RWPE2 (cell line): ENCODE data around the gene SERPINC1.
"Not testable (repeated sequence)": the region's sequence is repeated elsewhere in the genome, so short reads cannot be mapped to it uniquely, and the experiment has no call there.

Experiments used
- ATAC-seq: fragments of 200-7000 bp; cut with Tn5 transposase; 3 replicates; pipeline ENCODE4 v1.9.1; 2021; ENCODE audit warnings: low read depth
- DNase-seq: peaks from one replicate; pipeline ENCODE4 v3.0.0-alpha.2; 2020; ENCODE audit warnings: low spot score
- H3K27ac ChIP-seq: fragments of 450-650 bp; 2 replicates; pipeline ENCODE4 v1.5.1; 2017; ENCODE audit warnings: mild to moderate bottlenecking; ENCODE audit not compliant: poor library complexity, severe bottlenecking
- H3K27me3 ChIP-seq: fragments of 250-450 bp; sonication (Bioruptor Pico); 2 replicates; pipeline ENCODE4 v1.5.1; 2021; ENCODE audit warnings: mild to moderate bottlenecking, moderate library complexity; ENCODE audit not compliant: insufficient read depth, poor library complexity, severe bottlenecking
- H3K36me3 ChIP-seq: fragments of 250-450 bp; sonication (Bioruptor Pico); 2 replicates; pipeline ENCODE4 v1.5.1; 2020; ENCODE audit warnings: low read depth, mild to moderate bottlenecking, moderate library complexity
- H3K4me1 ChIP-seq: fragments of 250-450 bp; sonication (Bioruptor Pico); 2 replicates; pipeline ENCODE4 v1.5.1; 2021; ENCODE audit warnings: mild to moderate bottlenecking, moderate library complexity; ENCODE audit not compliant: insufficient read depth, poor library complexity, severe bottlenecking
- H3K4me3 ChIP-seq: fragments of 250-450 bp; sonication (Bioruptor Pico); 2 replicates; pipeline ENCODE4 v1.5.1; 2021; ENCODE audit warnings: mild to moderate bottlenecking, moderate library complexity; ENCODE audit not compliant: severe bottlenecking
- H3K9me3 ChIP-seq: fragments of 250-450 bp; sonication (Bioruptor Pico); 2 replicates; pipeline ENCODE4 v1.5.1; 2021; ENCODE audit warnings: mild to moderate bottlenecking, moderate library complexity; ENCODE audit not compliant: severe bottlenecking
- CTCF ChIP-seq: fragments of 450-650 bp; IDR thresholded peaks from one replicate; pipeline ENCODE4 v1.5.1; 2017; ENCODE audit warnings: mild to moderate bottlenecking, moderate library complexity; ENCODE audit not compliant: poor library complexity, severe bottlenecking

Gene SERPINC1

GRCh38 chr1:173865468-173866164, 51.5 kb downstream of the SERPINC1 start:
- DNase-seq: no peak
- no peak for TF ChIP-seq CTCF
- H3K4me3 ChIP-seq: peak overlapping the region; percentile 92
- peak overlapping the region; percentile 91 for H3K27ac ChIP-seq
- no peaks in the 10 kb centered on the region for H3K27me3 ChIP-seq
- H3K4me1 ChIP-seq: peaks cover 18% of the 10 kb centered on the region
- no peaks in the 10 kb centered on the region for H3K9me3 ChIP-seq
- peaks cover 57% of the 10 kb centered on the region for H3K36me3 ChIP-seq
- ATAC-seq: no peak

- DNase-seq (no peak), ATAC-seq (no peak)
- Histone ChIP-seq H3K36me3 (peaks cover 61% of the 10 kb centered on the region), H3K4me1 (peaks cover 14% of the 10 kb centered on the region), H3K27me3 (no peaks in the 10 kb centered on the region), H3K9me3 (no peaks in the 10 kb centered on the region), H3K27ac (peak overlapping the region; percentile 91), H3K4me3 (no peak overlapping the region)
- TF ChIP-seq CTCF: no peak
Observed at GRCh38 chr1:173864179-173864867, 52.8 kb downstream of the SERPINC1 start.

GRCh38 chr1:173863224-173864161, 53.6 kb downstream of the SERPINC1 start:
- H3K4me1 ChIP-seq: peaks cover 12% of the 10 kb centered on the region
- no peak overlapping the region for H3K4me3 ChIP-seq
- no peak for ATAC-seq
- H3K27me3 ChIP-seq: no peaks in the 10 kb centered on the region
- peak overlapping the region; percentile 91 for H3K27ac ChIP-seq
- peaks cover 70% of the 10 kb centered on the region for H3K36me3 ChIP-seq
- H3K9me3 ChIP-seq: no peaks in the 10 kb centered on the region
- no peak for DNase-seq
- no peak for TF ChIP-seq CTCF

GRCh38 chr1:173862769-173863223, 54.3 kb downstream of the SERPINC1 start:
- ATAC-seq (peak; percentile 28), DNase-seq (no peak)
- Histone ChIP-seq H3K27ac (peak overlapping the region; percentile 91), H3K4me3 (no peak overlapping the region), H3K9me3 (no peaks in the 10 kb centered on the region), H3K4me1 (peaks cover 12% of the 10 kb centered on the region), H3K27me3 (no peaks in the 10 kb centered on the region), H3K36me3 (peaks cover 77% of the 10 kb centered on the region)
- TF ChIP-seq CTCF: no peak

GRCh38 chr1:173862146-173862768, 54.9 kb downstream of the SERPINC1 start:
- DNase-seq, H3K4me3 ChIP-seq, H3K27me3 ChIP-seq, H3K9me3 ChIP-seq: not testable (repeated sequence)
- Histone ChIP-seq H3K36me3 (peaks cover 77% of the 10 kb centered on the region), H3K27ac (peak overlapping the region; percentile 91), H3K4me1 (peaks cover 12% of the 10 kb centered on the region)
- peak; percentile 31 for ATAC-seq
